ENCODE results near the gene SP8.

The SP8 gene

DNA sequence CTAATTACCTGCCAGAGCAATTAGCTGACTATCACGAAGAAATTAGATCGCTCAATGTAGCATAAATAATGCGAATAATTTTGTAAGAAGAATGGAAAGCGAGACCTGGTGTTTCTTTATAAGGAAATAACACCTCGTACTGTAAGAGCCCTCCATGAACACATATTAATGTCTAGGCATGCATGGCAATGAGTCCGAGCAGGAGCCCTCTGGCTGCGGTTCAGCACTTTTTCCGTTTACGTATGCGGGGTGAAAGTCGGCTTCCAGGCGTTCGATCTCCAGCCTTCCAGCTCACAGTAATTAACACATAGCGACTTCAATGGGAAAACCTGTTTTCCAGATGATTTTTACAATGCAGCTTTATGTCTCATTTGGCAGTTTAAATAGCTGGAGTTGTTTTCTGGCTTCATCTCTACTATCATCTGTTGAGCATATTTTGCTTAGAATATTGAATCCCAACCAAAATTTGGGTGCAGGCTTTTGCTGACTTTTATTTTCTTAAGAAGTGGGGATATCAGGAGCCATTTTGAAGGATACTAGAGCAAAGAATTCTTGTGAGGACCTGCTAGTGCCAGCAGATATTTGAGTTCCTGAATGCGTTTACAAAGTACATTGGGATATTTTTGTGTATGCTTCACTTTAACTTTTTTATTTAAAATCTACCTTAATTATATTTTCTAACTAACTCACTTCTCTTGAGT, 7.2 kb upstream of the SP8 start:
- ATAC-seq = no peak

- no peak for ATAC-seq
Measured at GRCh38 chr7:20793248-20793647, 6.6 kb upstream of the SP8 start.

DNA sequence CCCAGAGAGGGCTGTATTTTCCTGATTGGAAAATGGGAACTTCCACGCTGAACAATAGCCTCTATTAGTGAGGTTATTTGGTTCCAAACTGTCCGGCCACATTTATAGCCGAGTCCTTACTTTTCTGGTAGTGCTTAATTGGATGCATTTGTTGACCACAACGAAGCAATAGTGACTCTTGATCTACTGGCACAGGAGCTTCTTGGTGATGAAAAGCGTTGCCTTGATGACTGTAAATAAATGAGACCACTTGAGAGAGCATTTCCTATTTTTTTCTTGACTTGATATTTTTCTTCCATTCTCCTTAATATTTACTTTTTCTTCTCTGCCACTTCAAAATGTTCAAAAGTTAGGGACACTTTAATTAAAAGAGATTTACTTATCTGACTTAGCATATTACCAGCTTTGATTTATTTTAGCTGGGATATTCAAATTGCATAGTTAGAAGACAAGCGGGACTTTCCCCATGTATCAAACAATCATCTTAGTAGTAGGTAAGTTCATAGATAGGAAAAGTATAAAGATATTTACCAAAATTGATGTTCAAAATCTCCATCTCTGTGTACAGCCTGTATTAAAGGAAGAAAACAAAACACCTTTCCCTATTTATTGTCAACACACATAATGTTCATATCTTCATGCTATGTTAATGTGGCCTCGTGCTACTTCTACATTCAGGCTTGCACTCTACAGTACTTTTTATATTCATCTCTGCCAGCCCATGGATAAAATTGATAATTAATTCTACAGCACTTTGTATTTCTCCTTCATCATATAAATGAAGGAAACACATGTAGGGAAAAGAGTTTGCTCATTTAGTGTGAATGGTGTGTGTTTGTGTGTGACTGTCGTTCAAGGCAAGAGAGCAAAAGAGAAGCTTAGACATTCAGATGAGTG, 5.1 kb upstream of the SP8 start:
- no peak for ATAC-seq

- no peak for ATAC-seq
Measured at GRCh38 chr7:20790375-20790774, 3.7 kb upstream of the SP8 start.

GRCh38 chr7:20788420-20788990, 1.8 kb upstream of the SP8 start:
- ATAC-seq = no peak

DNA sequence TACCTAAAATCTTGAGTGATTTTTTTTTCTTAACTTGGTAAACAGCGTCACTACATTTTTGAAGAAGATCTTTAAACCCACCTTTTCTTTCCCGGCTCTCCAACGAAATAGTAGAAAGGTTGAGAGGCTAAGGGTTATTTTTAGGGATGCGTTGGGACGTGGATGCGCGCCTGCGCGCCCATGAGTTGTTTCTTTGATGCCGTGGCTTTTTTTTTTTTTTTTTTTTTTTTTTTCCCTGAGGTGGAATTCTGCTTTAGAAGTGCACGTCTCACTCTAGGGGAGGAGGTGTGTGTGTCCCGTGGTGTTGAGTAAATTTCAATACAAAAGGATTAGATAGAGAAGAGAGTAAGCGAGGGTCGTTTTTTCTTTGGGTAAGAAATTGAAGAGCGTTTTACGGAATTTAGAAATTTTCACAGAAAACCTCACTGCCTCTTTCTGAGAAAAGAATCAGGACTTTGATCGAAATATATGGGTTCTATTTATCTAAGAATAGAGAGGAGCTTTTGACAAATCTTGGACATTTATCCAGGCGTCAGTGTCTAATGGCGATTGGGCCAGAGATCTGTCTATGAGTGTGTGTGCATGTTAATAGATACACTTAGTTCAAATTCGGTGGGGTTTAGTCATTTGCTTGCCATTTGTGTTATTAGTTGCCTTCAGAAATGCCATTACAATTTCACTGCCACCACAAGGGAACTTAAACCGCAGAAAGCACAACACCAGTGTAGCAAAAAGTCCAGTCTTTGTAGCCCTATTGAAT, 1.2 kb upstream of the SP8 start:
- ATAC-seq = no peak

DNA sequence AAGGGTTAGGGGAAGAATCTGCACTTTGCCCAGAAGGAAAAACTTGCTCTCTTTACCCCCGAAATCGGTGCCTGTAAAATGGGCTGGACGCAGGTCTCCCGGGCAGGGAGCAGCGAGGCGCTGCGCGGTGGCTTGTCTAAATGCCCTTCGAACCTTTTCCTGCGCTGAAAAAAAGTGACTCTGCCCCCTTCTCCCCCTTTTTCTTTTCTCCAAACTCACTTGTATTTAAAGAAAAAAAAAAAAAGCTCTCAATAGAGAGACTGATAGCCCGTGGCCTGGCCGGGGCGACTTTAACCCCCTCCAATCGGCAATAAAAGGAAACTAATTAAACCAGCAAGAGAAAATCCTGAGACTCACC, 286 bp downstream of the SP8 start:
- no peak for ATAC-seq

DNA sequence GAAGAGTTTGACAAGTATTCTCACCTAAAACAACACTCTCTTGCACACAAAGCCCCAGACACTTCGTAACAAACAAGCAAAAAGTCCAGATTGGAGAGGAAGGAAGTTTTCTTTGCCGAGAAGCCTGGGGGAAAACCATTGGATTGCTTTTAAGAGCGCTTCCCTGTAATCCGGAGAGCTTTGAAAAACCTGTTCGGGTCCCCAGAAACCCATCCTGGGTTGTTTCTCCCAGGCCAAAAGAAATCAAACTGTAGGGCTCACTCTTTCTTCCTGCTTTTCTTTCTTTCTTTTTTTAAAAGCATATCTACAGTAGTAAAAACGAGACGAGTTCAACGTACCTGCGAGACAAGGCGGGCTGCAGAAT, 655 bp downstream of the SP8 start:
- no peak for ATAC-seq

DNA sequence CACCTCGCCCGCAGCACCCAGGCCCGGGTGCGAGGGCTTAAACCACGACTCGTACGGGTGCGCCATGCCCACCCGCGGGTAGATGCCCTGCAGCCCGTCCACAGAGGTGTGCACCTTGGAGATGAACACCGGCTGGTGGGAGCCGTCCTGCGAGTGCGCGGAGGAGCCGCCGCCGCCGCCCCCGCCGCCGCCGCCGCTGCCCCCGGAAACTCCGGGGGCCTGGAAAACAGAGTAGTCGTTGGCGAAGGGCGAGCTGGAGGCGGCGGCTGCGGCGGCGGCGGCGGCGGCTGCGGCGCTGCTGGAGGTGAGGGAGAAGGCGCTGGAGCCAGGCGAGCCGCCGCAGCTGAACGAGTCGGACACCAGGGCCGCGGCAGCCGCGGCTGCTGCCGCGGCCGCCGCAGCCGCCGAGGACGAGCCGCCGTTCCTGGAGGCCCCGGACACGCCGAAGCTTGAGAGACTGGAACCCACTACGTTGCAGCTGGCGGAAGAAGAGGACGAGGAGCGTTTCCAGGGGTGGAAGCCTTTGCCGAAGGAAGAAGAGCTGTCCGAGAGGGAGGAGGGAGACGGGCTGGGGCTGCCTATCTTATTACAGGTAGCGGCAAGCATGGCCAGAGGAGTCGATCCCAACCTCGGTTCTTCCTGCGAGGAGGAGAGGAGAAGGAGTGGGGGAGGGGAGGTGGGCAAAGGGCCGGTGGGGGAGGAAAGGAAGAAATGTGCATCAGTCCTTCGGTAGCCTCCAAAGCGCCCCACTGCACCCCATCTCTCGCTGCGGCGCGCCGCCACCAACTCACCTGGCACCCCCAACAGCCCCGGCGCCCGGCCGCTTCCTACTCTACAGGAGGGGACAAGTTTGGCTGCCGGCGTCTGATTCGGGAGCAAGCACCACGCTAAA, 1.3 kb downstream of the SP8 start:
- ATAC-seq = no peak

GRCh38 chr7:20784388-20785156, 2.1 kb downstream of the SP8 start:
- no peak for ATAC-seq

DNA sequence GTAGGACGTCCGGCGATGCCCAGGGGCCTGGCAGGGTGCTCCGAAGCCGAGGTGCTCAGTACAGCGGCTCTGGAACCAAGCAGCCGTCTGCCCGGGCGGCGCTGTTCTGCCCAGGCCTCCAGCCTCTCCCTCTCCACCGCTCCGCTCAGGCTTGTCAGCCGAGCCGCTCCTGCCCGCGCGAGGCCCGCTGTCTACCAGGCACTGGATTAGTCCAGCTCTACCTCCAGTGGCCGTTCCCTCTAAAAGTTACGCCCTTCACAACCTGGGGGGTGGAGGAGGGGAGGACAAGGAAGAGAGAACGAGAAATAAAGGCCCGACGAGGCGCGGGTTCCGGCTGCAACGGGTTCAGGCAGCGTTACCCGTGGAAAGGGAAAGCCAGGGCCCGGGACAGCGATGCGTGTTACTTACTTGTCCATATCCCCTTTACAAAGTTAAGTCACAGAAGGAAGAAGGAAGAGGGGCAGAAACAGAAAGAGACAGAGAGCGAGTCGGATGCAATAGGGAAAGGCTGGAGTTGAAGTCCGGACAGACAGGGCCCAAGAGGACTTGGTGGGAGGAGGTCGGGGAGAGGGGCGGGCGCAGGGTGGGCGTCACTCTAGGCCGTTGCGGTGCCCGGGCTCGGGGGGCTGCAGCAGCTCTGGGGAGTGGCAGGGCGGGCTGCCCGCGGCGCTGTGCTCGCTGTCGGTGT, 2.8 kb downstream of the SP8 start:
- ATAC-seq = no peak

DNA sequence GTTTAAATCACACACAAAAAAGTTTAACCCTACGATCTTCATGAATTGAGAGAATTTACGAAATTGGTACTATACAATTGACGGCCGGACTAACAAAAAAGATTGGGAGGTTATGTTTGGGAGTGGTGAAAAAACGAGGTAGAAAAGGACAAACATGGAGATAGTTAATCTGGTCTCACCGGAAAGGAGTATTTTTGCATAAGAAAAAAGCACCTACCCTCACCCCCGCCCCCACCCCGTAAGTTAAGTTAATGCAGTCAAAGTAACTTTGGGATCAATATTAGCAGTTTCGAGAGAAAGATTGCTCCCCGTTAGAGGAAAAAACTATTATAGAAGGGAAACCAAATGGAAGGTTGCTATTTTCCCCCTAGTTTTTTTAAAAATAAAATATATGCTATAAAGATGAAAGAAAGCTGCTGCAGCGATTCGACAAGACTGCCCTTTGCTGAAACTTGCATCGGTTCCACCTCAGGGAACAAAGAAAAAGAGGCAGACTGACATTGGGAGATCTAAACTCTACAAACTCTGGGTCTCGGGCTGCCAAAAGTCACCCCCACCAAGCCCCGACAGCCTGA, 3.5 kb downstream of the SP8 start:
- no peak for ATAC-seq

- no peak for ATAC-seq
Measured at GRCh38 chr7:20779041-20779440, 7.6 kb downstream of the SP8 start.

GRCh38 chr7:20778063-20778721, 8.5 kb downstream of the SP8 start:
- no peak for ATAC-seq

GRCh38 chr7:20777377-20778062, 9.2 kb downstream of the SP8 start:
- ATAC-seq = no peak

- no peak for ATAC-seq
Measured at GRCh38 chr7:20776942-20777341, 9.7 kb downstream of the SP8 start.

- no peak for ATAC-seq
Measured at GRCh38 chr7:20776214-20776911, 10.3 kb downstream of the SP8 start.

GRCh38 chr7:20754001-20754400, 32.7 kb downstream of the SP8 start:
- no peak for ATAC-seq

- ATAC-seq = no peak
Measured at GRCh38 chr7:20749906-20750305, 36.8 kb downstream of the SP8 start.
